ENCODE data around the gene PDE1A. TPM values are rescaled to one million over a fixed set of nuclear protein-coding genes. Genes with fewer than 3 reads are reported as not detected.

PDE1A gene
- polyA plus RNA-seq, 1 experiment, result 1.0 TPM

DNA sequence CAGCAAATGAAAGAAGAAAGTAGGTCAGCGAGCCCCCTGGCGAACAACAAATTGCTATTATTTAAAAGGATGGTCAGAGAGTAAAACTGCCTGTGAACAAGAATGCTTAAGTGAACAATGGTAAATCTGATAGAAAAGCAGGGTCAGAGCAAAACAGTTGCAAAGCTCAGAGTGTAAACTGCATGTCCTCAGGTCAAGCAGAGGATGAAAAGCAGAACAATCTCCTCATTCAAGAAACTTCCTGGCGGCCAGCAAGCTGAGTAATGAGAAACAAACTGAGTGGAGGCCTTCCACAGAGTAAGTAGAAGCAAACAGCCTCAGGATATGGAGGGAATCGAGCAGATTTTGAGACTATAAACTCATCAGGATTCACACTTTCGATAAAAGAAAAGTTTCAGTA lies 323.3 kb downstream of the PDE1A start:
- no peak for DNase-seq (ENCODE audit: low read depth)
- H3K27me3 ChIP-seq (ENCODE audit: control insufficient read depth, insufficient read depth, low read length), result no peaks in the 10 kb centered on the region
- CTCF ChIA-PET, result interaction anchor here (1.6 kb wide), 1 partner anchor 26 kb away, joined by 3 read pairs; no protein-coding TSS in a partner anchor
- POLR2A ChIA-PET, result no interaction called here
- no peak overlapping the region for H3K4me3 ChIP-seq (ENCODE audit: low read depth, low read length)
- TF ChIP-seq, protein P1, sequence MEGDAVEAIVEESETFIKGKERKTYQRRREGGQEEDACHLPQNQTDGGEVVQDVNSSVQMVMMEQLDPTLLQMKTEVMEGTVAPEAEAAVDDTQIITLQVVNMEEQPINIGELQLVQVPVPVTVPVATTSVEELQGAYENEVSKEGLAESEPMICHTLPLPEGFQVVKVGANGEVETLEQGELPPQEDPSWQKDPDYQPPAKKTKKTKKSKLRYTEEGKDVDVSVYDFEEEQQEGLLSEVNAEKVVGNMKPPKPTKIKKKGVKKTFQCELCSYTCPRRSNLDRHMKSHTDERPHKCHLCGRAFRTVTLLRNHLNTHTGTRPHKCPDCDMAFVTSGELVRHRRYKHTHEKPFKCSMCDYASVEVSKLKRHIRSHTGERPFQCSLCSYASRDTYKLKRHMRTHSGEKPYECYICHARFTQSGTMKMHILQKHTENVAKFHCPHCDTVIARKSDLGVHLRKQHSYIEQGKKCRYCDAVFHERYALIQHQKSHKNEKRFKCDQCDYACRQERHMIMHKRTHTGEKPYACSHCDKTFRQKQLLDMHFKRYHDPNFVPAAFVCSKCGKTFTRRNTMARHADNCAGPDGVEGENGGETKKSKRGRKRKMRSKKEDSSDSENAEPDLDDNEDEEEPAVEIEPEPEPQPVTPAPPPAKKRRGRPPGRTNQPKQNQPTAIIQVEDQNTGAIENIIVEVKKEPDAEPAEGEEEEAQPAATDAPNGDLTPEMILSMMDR (IDR thresholded peaks at IDR 0.05; ENCODE audit: insufficient read depth, low read depth, low read length), result no peak
- H3K36me3 ChIP-seq (ENCODE audit: control insufficient read depth, insufficient read depth, low read length), result no peaks in the 10 kb centered on the region

DNA sequence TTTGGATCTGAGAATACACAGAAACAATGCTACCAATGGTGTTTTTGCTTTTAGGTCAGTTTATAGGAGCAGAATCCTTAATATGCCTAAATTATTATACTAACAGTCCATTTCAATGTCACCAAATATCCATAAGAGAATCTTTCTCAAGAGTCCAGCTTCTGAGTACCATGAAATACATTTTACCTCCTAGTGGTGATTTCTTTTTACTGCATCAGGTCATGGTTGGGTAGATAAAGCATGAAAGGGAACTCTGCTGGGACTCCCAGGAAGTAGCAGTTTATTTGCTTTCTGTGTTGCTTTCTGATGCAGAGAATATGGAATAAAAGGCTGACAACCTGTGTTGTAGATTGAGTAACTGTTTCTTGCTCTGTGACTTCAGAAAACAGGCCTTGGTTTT lies 325.6 kb downstream of the PDE1A start:
- no peak for DNase-seq (ENCODE audit: low read depth)
- H3K27me3 ChIP-seq (ENCODE audit: control insufficient read depth, insufficient read depth, low read length), result no peaks in the 10 kb centered on the region
- no peaks in the 10 kb centered on the region for H3K36me3 ChIP-seq (ENCODE audit: control insufficient read depth, insufficient read depth, low read length)
- ChIA-PET CTCF (no interaction called here), POLR2A (no interaction called here)
- H3K4me3 ChIP-seq (ENCODE audit: low read depth, low read length), result no peak overlapping the region
- TF ChIP-seq, protein P1 (IDR thresholded peaks at IDR 0.05; ENCODE audit: insufficient read depth, low read depth, low read length), result 0 out of 2 replicates have a peak, but pooled peaks have one; percentile 15

DNA sequence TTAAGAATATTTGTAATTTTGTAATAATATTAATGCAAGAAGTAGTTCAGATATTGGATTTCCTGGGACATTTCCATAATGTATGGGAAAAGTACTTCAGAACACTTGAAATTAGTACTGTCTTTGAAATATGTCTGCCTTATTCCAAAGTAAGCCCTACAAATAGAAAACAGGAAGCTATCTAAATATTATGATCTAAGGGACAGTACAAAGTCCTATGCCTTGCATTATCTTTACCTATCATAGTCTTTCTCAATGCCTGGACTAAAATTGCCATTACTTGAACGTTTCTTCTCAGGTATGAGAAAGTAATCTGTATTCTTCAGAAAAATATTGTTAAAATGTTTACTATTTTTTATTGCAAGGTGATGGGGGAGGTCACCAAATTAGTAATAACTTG lies 328.2 kb downstream of the PDE1A start:
- Histone ChIP-seq H3K36me3 (ENCODE audit: control insufficient read depth, insufficient read depth, low read length) (no peaks in the 10 kb centered on the region), H3K27me3 (ENCODE audit: control insufficient read depth, insufficient read depth, low read length) (no peaks in the 10 kb centered on the region), H3K4me3 (ENCODE audit: low read depth, low read length) (no peak overlapping the region)
- CTCF ChIA-PET, result no interaction called here
- no peak for DNase-seq (ENCODE audit: low read depth)
- POLR2A ChIA-PET, result no interaction called here
- TF ChIP-seq, protein P1 (IDR thresholded peaks at IDR 0.05; ENCODE audit: insufficient read depth, low read depth, low read length), result no peak

DNA sequence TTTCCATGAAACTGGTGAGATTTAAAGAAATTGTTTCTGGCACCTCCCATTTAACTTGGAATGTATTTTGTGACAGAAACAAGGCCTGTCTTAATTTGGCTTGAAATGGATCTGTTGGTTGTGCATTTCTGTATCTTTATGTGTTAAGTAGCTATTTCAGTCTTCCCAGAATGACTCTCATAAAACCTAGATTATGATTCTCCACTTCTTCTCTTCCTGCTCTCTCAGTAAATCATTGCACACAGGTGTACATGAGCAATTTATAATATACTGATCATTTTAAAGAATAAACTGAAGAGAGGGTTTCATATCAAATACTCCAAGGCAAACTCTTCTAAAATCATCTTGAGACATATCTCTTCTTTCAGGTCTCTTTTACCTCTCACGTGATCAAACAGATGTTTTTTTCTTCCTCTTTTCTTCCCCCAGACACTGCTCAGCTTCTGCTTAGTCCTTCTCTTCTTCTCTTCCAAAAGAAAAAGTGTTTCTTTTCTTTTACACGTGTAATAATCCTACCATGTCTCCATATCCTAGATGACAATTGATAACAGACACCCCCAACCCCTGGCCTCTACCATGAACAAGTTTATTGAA lies 329.2 kb downstream of the PDE1A start:
- TF ChIP-seq, protein P1 (IDR thresholded peaks at IDR 0.05; ENCODE audit: insufficient read depth, low read depth, low read length), result no peak
- no peak for DNase-seq (ENCODE audit: low read depth)
- Histone ChIP-seq H3K4me3 (ENCODE audit: low read depth, low read length) (no peak overlapping the region), H3K36me3 (ENCODE audit: control insufficient read depth, insufficient read depth, low read length) (no peaks in the 10 kb centered on the region), H3K27me3 (ENCODE audit: control insufficient read depth, insufficient read depth, low read length) (no peaks in the 10 kb centered on the region)
- ChIA-PET CTCF (no interaction called here), POLR2A (no interaction called here)

DNA sequence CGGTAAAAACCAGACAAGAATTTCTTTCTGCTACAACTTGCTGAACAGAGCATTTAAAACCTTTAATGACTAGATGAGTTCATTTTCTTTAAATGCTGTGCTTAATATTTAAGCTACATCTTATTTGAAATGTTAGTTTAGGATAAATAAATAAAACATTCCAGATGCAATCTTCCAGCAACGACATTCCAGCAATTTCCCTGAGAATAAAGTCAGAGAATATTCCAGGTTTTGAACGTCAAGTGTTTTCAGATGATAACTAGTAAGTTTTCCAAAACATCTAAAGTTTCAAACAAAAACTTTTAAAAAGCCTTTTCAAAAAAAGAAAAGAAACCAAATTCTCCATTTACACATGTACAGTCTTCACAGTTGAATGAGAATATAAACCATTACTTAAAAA lies 336.4 kb downstream of the PDE1A start:
- ChIA-PET CTCF (interaction anchor here (1.5 kb wide), 1 partner anchor 12 kb away, joined by 7 read pairs; no protein-coding TSS in a partner anchor), POLR2A (no interaction called here)
- DNase-seq (ENCODE audit: low read depth), result no peak
- Histone ChIP-seq H3K36me3 (ENCODE audit: control insufficient read depth, insufficient read depth, low read length) (no peaks in the 10 kb centered on the region), H3K27me3 (ENCODE audit: control insufficient read depth, insufficient read depth, low read length) (no peaks in the 10 kb centered on the region), H3K4me3 (ENCODE audit: low read depth, low read length) (no peak overlapping the region)
- TF ChIP-seq, protein P1 (IDR thresholded peaks at IDR 0.05; ENCODE audit: insufficient read depth, low read depth, low read length), result no peak

Small RNA genes lying within 50 kb of the gene (small RNA-seq; reads per million reads assigned to genes)
- gene RN7SL267P (ENCODE audit: insufficient read length, low read depth, low replicate concordance), result not detected
